Coronary artery (tissue), 2 donors: ENCODE data around the gene WDR64.

Experiments used
- DNase-seq: peaks from one replicate; pipeline ENCODE4 v3.0.0-alpha.2; 2017; ENCODE audit warnings: low spot score
- H3K27ac ChIP-seq, 2 donors: fragments of 200-600 bp; sonication (generic); one replicate each; pipeline ENCODE4 v1.5.1; 2016 to 2019
- H3K4me3 ChIP-seq: fragments of 200-600 bp; sonication (generic); 2 replicates; pipeline ENCODE4 v1.5.1; 2016; ENCODE audit warnings: mild to moderate bottlenecking, moderate library complexity
- CTCF ChIP-seq: fragments of 200-600 bp; sonication (generic); IDR thresholded peaks from one replicate; pipeline ENCODE4 v1.5.1; 2019; ENCODE audit warnings: antibody characterized with exemption

WDR64 gene

DNA sequence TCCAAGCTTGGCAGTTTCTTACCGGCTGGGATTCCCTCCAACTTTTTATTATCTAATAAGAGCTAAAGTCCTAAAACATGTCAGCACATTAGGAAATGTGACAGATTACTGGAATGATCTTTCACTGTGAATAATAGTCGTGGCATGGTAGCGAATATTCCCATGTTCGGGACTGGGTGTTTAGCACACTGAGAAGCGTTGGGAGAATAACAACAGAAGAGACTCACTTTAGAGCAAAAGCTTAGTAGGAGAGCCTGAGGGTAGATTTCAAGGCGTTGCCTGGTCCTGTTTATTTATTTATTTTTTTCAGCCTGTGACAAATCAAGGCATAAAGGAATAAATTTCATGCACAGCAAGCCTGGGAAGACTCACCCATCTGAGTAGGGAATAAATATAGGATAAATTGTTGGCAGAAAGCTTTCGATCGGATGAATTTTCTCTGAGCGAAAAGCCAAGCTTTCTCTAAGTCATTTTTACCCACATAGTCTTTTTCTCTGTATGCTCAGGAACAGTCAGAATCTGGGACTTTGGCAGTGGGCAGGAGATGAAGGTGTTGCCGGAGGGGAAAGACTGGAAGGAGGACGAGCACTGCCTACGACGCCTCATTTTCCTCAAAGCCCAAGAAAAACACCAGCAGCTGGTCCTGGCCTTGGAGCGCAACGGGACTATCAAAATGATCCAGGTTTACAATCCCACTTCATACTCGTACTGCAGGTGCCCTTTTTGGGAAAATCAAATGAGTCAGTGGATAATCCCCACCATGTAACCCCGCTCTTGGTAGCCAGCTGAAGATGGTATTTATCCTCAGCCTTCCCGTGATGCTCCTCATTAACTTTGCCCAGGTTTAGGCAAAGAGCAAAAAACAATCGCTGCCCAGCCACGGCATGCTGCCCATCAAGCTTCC, 97.2 kb downstream of the WDR64 start:
- no peak for DNase-seq
- no peak for TF ChIP-seq CTCF
- Histone ChIP-seq H3K27ac (peak overlapping the region; percentile 56 to 63), H3K4me3 (peak overlapping the region; percentile 61)

GRCh38 chr1:241749945-241750695, 98.0 kb downstream of the WDR64 start:
- DNase-seq: no peak
- Histone ChIP-seq H3K4me3 (peak overlapping the region; percentile 61), H3K27ac (peak overlapping the region; percentile 56 to 63)
- no peak for TF ChIP-seq CTCF

DNA sequence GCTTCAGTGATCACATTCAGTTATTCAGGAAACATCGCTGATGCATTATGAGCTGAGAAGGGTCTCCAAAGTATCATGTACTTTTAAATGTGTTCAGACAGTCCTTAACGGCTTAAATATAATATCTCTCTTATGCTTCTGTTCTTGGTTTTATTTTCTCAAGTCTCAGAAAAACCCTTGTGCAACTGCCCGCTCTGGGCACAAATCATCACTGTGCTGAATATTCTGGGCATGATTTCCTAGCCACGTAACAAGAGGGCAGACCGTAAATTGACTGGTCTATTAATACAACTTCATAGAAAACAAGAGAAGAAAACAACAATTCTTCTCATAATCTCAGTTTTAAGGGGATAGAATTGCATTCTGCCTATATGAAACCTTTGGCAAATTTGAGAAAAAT, 99.4 kb downstream of the WDR64 start:
- peak overlapping the region in 1 of 2 donors; percentile 56 for H3K27ac ChIP-seq
- peak overlapping the region; percentile 22 for H3K4me3 ChIP-seq
- no peak for TF ChIP-seq CTCF
- DNase-seq: no peak

GRCh38 chr1:241762713-241763339, 110.7 kb downstream of the WDR64 start:
- DNase-seq: no peak
- TF ChIP-seq CTCF: no peak
- Histone ChIP-seq H3K27ac (no peak overlapping the region), H3K4me3 (no peak overlapping the region)

- Histone ChIP-seq H3K4me3 (no peak overlapping the region), H3K27ac (no peak overlapping the region)
- TF ChIP-seq CTCF: no peak
- DNase-seq: no peak
These were observed 113.3 kb downstream of the WDR64 start for GRCh38 chr1:241765390-241765789.

DNA sequence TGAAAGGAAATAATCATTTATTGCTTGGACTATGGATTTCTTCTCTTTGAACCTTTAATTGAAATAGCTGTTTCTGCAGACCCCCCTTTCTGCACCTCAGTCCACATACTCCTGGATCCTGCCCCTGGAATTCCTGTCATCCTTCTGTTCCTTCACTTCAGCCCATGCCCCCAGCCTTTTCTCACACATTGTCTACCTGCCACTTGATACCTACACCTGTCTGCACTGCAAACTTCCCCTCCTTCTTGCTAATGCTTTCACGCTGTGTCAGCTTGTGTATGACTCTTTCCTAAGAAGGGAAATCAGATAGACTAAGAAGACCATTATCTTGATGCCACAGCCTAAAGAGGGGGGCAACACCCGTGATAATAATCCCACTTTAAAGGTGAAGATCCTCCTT, 115.7 kb downstream of the WDR64 start:
- no peak for DNase-seq
- no peak for TF ChIP-seq CTCF
- Histone ChIP-seq H3K4me3 (no peak overlapping the region), H3K27ac (no peak overlapping the region)
